SK-N-SH (cell line): ENCODE data around the gene JOSD2. TPM values are rescaled to one million over a fixed set of nuclear protein-coding genes. Genes with fewer than 3 reads are reported as not detected.

Experiments
- CTCF ChIA-PET: fragments of 300-600, 350-600 bp; formaldehyde crosslinking; extraction: SDS; loops from one replicate; lab custom pipeline; 2021; lab: Yijun Ruan, JAX
- POLR2A ChIA-PET: fragments of 350-600 bp; sonication (Branson Sonifier 250); formaldehyde crosslinking; extraction: SDS; loops from one replicate; lab custom pipeline; 2020; ENCODE audit warnings: antibody characterized with exemption, inconsistent platforms; lab: Yijun Ruan, JAX
- DNase-seq: peaks from one replicate; pipeline ENCODE4 v3.0.0; 2012
- H2AFZ ChIP-seq: fragments of 200-600 bp; sonication (generic); 2 replicates; pipeline ENCODE4 v1.8.1; 2016; ENCODE audit warnings: antibody characterized with exemption, mild to moderate bottlenecking, low read depth
- H3F3A ChIP-seq: fragments of 200-600 bp; sonication (generic); replicated peaks from 2 replicates; pipeline ENCODE3; 2016; ENCODE audit warnings: antibody characterized with exemption, mild to moderate bottlenecking; ENCODE audit not compliant: insufficient read depth
- H3K27ac ChIP-seq, 2 experiments: fragments of 200-500 bp in 1 of 2; fragments of 200-600 bp in 1 of 2; sonication (Bioruptor generic) in 1 of 2; sonication (generic), shearing (Covaris generic) in 1 of 2; 2 replicates each; pipeline versions ENCODE4 v1.5.1 to v1.6.1; 2014 to 2016; ENCODE audit warnings: low read depth in 2 of 2, inconsistent platforms in 1 of 2, low read length in 1 of 2, mild to moderate bottlenecking in 1 of 2, mixed read lengths in 1 of 2
- H3K27me3 ChIP-seq: fragments of 200-600 bp; sonication (generic), shearing (Covaris generic); 2 replicates; pipeline ENCODE4 v1.6.1; 2016; ENCODE audit warnings: mixed run types; ENCODE audit not compliant: insufficient read depth
- H3K36me3 ChIP-seq, 2 experiments: fragments of 200-500 bp in 1 of 2; fragments of 200-600 bp in 1 of 2; sonication (Bioruptor generic) in 1 of 2; sonication (generic) in 1 of 2; replicated peaks in 1 of 2; 2 replicates each; pipeline versions ENCODE3 to v1.5.1; 2014 to 2016; ENCODE audit warnings: low read length in 1 of 2, mild to moderate bottlenecking in 1 of 2; ENCODE audit not compliant: insufficient read depth in 2 of 2, control insufficient read depth in 1 of 2
- H3K4me1 ChIP-seq, 2 experiments: fragments of 200-500 bp in 1 of 2; fragments of 200-600 bp in 1 of 2; sonication (Bioruptor generic) in 1 of 2; sonication (generic), shearing (Covaris generic) in 1 of 2; 2 replicates each; pipeline versions ENCODE4 v1.5.1 to v1.6.1; 2014 to 2016; ENCODE audit warnings: low read depth in 1 of 2, low read length in 1 of 2, mixed run types in 1 of 2; ENCODE audit not compliant: insufficient read depth in 2 of 2, control insufficient read depth in 1 of 2
- H3K4me2 ChIP-seq: fragments of 200-600 bp; sonication (generic), shearing (Covaris generic); 2 replicates; pipeline ENCODE4 v1.6.1; 2017; ENCODE audit warnings: mixed run types
- H3K4me3 ChIP-seq, 2 experiments: fragments of 200-500 bp in 1 of 2; fragments of 200-600 bp in 1 of 2; sonication (Bioruptor generic) in 1 of 2; sonication (generic), shearing (Covaris generic) in 1 of 2; 2 replicates each; pipeline versions ENCODE4 v1.5.1 to v1.8.1; 2014 to 2016; ENCODE audit warnings: low read depth in 2 of 2, inconsistent platforms in 1 of 2, low read length in 1 of 2, mild to moderate bottlenecking in 1 of 2, mixed read lengths in 1 of 2, moderate library complexity in 1 of 2
- H3K79me2 ChIP-seq: fragments of 200-600 bp; sonication (generic); 2 replicates; pipeline ENCODE4 v1.8.1; 2017; ENCODE audit warnings: mild to moderate bottlenecking; ENCODE audit not compliant: insufficient read depth
- H3K9ac ChIP-seq: fragments of 200-600 bp; sonication (generic); 2 replicates; pipeline ENCODE4 v1.6.1; 2017; ENCODE audit warnings: mixed run types
- H3K9me2 ChIP-seq: fragments of 200-600 bp; sonication (generic); 2 replicates; pipeline ENCODE4 v1.6.1; 2017; ENCODE audit warnings: mixed run types
- H3K9me3 ChIP-seq: fragments of 200-600 bp; sonication (generic); 2 replicates; pipeline ENCODE4 v1.6.1; 2017; ENCODE audit warnings: mixed run types, mild to moderate bottlenecking, moderate library complexity
- H4K20me1 ChIP-seq: fragments of 200-600 bp; sonication (generic); 2 replicates; pipeline ENCODE4 v1.6.1; 2017; ENCODE audit warnings: mild to moderate bottlenecking, mixed run types; ENCODE audit not compliant: insufficient read depth
- ELF1 ChIP-seq: IDR thresholded peaks from 2 replicates; pipeline ENCODE4 v1.4.0; 2012
- EP300 ChIP-seq, 2 experiments: IDR thresholded peaks; 2 replicates each; pipeline versions ENCODE4 v1.4.0 to v1.6.1; 2012; ENCODE audit warnings: borderline replicate concordance in 1 of 2, low read depth in 1 of 2, low read length in 1 of 2
- EZH2phosphoT487 ChIP-seq: fragments of 200-600 bp; sonication (generic); IDR thresholded peaks from 2 replicates; pipeline ENCODE4 v1.6.1; 2017; ENCODE audit warnings: low read depth, mixed run types, mild to moderate bottlenecking, antibody characterized with exemption, moderate library complexity, borderline replicate concordance
- FOSL2 ChIP-seq: IDR thresholded peaks from 2 replicates; pipeline ENCODE4 v1.4.0; 2012; ENCODE audit warnings: low read depth, mild to moderate bottlenecking, moderate library complexity, borderline replicate concordance
- FOXJ3 ChIP-seq: sonication (generic); formaldehyde crosslinking; IDR thresholded peaks from 2 replicates; pipeline ENCODE4 v1.5.1; 2020; ENCODE audit warnings: mild to moderate bottlenecking, missing genetic modification reagents
- FOXM1 ChIP-seq: IDR thresholded peaks from 2 replicates; pipeline ENCODE4 v1.4.0; 2012; ENCODE audit warnings: low read depth, mild to moderate bottlenecking
- MEF2A ChIP-seq: IDR thresholded peaks from 2 replicates; pipeline ENCODE4 v1.4.0; 2012; ENCODE audit warnings: low read depth, borderline replicate concordance
- NFIC ChIP-seq: IDR thresholded peaks from 2 replicates; pipeline ENCODE4 v1.4.0; 2012; ENCODE audit warnings: borderline replicate concordance
- YY1 ChIP-seq: IDR thresholded peaks from 2 replicates; pipeline ENCODE4 v1.4.0; 2012; ENCODE audit warnings: low read depth, mild to moderate bottlenecking
- WGBS: methylation state at CpG from one replicate; pipeline ENCODE4 v1.1.6; 2017; ENCODE audit warnings: low lambda C conversion rate; 5-methylcytosine and 5-hydroxymethylcytosine counted together
- polyA plus RNA-seq, 3 experiments: library from polyadenylated mRNA; depleted of rRNA; stranded (reverse); fragments of >200 nt; gene quantifications; 2 replicates each; pipeline ENCODE4 v1.2.3, GENCODE V29; 2012
- TF ChIP-seq, protein P1 (sequence below): fragments of 150-350 bp; IDR thresholded peaks from 2 replicates; pipeline ENCODE4 v1.6.1; 2017; ENCODE audit warnings: antibody characterized with exemption, low read length, low read depth, borderline replicate concordance
- TF ChIP-seq, protein P2 (sequence below): IDR thresholded peaks from 2 replicates; pipeline ENCODE4 v1.4.0; 2012; ENCODE audit warnings: low read depth, borderline replicate concordance
- TF ChIP-seq, protein P3 (sequence below): IDR thresholded peaks from 2 replicates; pipeline ENCODE4 v1.4.0; 2012; ENCODE audit warnings: low read depth, borderline replicate concordance
- TF ChIP-seq, protein P4 (sequence below): fragments of 150-350 bp; IDR thresholded peaks from 2 replicates; pipeline ENCODE4 v1.6.1; 2016; ENCODE audit warnings: mild to moderate bottlenecking, low read depth, low read length

Gene JOSD2
- polyA plus RNA-seq, 1 of the 3 experiments (the other 2 are of a cell fraction) = 81.2 TPM

DNA sequence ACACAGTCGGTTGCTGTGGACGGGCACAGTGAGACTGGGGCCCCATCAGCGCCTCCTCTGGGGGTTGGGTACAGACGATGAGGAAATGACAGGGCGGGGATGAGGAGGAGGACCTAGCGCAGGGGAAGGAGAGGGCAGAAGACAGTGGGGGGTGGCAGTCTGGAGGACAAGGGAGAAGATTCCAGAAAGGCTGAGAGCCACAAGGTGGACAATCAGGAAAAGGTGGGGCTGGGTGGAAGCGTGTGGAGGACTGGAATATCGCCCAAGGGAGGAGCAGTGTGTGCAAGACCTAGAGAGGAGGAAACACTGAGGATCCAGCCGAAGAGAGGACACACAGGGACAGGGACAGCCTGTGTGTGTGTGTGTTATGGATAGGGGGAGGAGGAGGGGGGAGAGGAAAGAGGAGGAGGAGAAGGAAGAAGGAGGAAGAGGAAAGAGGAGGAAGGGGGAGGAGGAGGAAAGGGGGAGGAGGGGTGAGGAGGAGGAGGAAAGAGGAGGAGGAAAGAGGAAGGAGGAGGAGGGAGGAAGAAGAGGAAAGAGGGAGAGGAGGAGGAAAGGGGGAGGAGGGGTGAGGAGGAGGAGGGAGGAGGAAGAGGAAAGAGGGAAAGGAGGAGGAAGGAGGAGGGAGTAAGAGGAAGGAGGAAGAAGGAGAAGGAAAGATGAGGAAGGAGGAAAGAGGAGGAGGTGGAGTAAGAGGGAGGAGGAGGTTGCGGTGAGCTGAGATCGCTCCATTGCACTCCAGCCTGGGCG, 18.5 kb downstream of the JOSD2 start:
- 23% methylated on average over 11 of the region's 12 CpGs for WGBS
- TF ChIP-seq FOSL2 (no peak), YY1 (no peak), FOXM1 (no peak), ELF1 (no peak), NFIC (no peak), EP300 (IDR thresholded peaks at IDR 0.05; ENCODE audit: borderline replicate concordance in 1 of 2, low read depth in 1 of 2, low read length in 1 of 2) (no peak), FOXJ3 (CRISPR knock-in tag) (no peak), EZH2phosphoT487 (no peak), MEF2A (no peak)
- TF ChIP-seq, protein P1, sequence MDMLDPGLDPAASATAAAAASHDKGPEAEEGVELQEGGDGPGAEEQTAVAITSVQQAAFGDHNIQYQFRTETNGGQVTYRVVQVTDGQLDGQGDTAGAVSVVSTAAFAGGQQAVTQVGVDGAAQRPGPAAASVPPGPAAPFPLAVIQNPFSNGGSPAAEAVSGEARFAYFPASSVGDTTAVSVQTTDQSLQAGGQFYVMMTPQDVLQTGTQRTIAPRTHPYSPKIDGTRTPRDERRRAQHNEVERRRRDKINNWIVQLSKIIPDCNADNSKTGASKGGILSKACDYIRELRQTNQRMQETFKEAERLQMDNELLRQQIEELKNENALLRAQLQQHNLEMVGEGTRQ = no peak
- TF ChIP-seq, protein P2, sequence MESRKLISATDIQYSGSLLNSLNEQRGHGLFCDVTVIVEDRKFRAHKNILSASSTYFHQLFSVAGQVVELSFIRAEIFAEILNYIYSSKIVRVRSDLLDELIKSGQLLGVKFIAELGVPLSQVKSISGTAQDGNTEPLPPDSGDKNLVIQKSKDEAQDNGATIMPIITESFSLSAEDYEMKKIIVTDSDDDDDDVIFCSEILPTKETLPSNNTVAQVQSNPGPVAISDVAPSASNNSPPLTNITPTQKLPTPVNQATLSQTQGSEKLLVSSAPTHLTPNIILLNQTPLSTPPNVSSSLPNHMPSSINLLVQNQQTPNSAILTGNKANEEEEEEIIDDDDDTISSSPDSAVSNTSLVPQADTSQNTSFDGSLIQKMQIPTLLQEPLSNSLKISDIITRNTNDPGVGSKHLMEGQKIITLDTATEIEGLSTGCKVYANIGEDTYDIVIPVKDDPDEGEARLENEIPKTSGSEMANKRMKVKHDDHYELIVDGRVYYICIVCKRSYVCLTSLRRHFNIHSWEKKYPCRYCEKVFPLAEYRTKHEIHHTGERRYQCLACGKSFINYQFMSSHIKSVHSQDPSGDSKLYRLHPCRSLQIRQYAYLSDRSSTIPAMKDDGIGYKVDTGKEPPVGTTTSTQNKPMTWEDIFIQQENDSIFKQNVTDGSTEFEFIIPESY = no peak
- TF ChIP-seq, protein P3, sequence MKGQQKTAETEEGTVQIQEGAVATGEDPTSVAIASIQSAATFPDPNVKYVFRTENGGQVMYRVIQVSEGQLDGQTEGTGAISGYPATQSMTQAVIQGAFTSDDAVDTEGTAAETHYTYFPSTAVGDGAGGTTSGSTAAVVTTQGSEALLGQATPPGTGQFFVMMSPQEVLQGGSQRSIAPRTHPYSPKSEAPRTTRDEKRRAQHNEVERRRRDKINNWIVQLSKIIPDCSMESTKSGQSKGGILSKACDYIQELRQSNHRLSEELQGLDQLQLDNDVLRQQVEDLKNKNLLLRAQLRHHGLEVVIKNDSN = no peak
- TF ChIP-seq, protein P4, sequence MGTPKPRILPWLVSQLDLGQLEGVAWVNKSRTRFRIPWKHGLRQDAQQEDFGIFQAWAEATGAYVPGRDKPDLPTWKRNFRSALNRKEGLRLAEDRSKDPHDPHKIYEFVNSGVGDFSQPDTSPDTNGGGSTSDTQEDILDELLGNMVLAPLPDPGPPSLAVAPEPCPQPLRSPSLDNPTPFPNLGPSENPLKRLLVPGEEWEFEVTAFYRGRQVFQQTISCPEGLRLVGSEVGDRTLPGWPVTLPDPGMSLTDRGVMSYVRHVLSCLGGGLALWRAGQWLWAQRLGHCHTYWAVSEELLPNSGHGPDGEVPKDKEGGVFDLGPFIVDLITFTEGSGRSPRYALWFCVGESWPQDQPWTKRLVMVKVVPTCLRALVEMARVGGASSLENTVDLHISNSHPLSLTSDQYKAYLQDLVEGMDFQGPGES = no peak
- TF ChIP-seq, all 33 proteins: peak for 0
- Histone ChIP-seq H3K79me2 (no peaks in the 10 kb centered on the region), H3K9me2 (no peaks in the 10 kb centered on the region), H3K9me3 (no peaks in the 10 kb centered on the region), H3K36me3 (no peaks in the 10 kb centered on the region), H4K20me1 (no peaks in the 10 kb centered on the region), H3F3A (no peaks in the 10 kb centered on the region), H3K4me1 (peaks cover 0 to 3% of the 10 kb centered on the region in 2 experiments; a peak in 1 of 4 replicates), H3K4me2 (no peak overlapping the region), H2AFZ (no peak overlapping the region), H3K4me3 (no peak overlapping the region), H3K27me3 (peaks cover 5% of the 10 kb centered on the region; the same call in 1 of the 2 replicates), H3K27ac (no peak overlapping the region), H3K9ac (no peak overlapping the region)
- POLR2A ChIA-PET = no interaction called here
- DNase-seq = peak; percentile 53
- CTCF ChIA-PET = no interaction called here
